Liver (tissue), 9 donors: Measurements from ENCODE around the gene ZNF333. TPM values are rescaled to one million over a fixed set of nuclear protein-coding genes. Genes with fewer than 3 reads are reported as not detected.

Experiments
- DNase-seq: peaks from one replicate; pipeline ENCODE4 v3.0.0-alpha.2; 2017; ENCODE audit warnings: low spot score
- H3K27ac ChIP-seq, 2 donors: one replicate each; pipeline ENCODE4 v1.7.0; 2013; ENCODE audit warnings: inconsistent platforms in 2 of 2, low read length in 2 of 2, control low read depth in 1 of 2, low read depth in 1 of 2, mild to moderate bottlenecking in 1 of 2
- H3K27me3 ChIP-seq, 4 donors: one replicate each; pipeline versions ENCODE4 v1.6.1 to v1.7.0; 2013; ENCODE audit warnings: low read length in 3 of 4, inconsistent platforms in 1 of 4, mild to moderate bottlenecking in 1 of 4, moderate library complexity in 1 of 4; ENCODE audit not compliant: control insufficient read depth in 4 of 4, insufficient read depth in 4 of 4
- H3K36me3 ChIP-seq, 4 donors: one replicate each; pipeline versions ENCODE4 v1.6.1 to v1.7.0; 2013; ENCODE audit warnings: low read length in 3 of 4, mild to moderate bottlenecking in 3 of 4, low read depth in 1 of 4, moderate library complexity in 1 of 4; ENCODE audit not compliant: control insufficient read depth in 4 of 4, insufficient read depth in 3 of 4
- H3K4me1 ChIP-seq, 4 donors: one replicate each; pipeline versions ENCODE4 v1.6.1 to v1.7.0; 2013; ENCODE audit warnings: low read length in 3 of 4, mild to moderate bottlenecking in 3 of 4, moderate library complexity in 1 of 4; ENCODE audit not compliant: control insufficient read depth in 4 of 4, insufficient read depth in 4 of 4
- H3K4me3 ChIP-seq, 3 donors: one replicate each; pipeline versions ENCODE4 v1.6.1 to v1.7.0; 2013; ENCODE audit warnings: low read length in 3 of 3, control low read depth in 1 of 3, low read depth in 1 of 3, mild to moderate bottlenecking in 1 of 3
- H3K9ac ChIP-seq, 2 donors: one replicate each; pipeline ENCODE4 v1.7.0; 2013; ENCODE audit warnings: low read length in 2 of 2, mild to moderate bottlenecking in 2 of 2, moderate library complexity in 2 of 2, control low read depth in 1 of 2, low read depth in 1 of 2
- H3K9me3 ChIP-seq, 4 donors: one replicate each; pipeline versions ENCODE4 v1.6.1 to v1.7.0; 2013; ENCODE audit warnings: low read length in 3 of 4; ENCODE audit not compliant: control insufficient read depth in 4 of 4
- ATF3 ChIP-seq: IDR thresholded peaks from 2 replicates; pipeline ENCODE4 v1.6.1; 2016; ENCODE audit warnings: antibody characterized with exemption
- EGR1 ChIP-seq, 2 donors: IDR thresholded peaks; 2 replicates each; pipeline ENCODE4 v1.6.1; 2016 to 2018; ENCODE audit warnings: antibody characterized with exemption in 2 of 2, low read depth in 2 of 2
- FOXA1 ChIP-seq: IDR thresholded peaks from 2 replicates; pipeline ENCODE4 v1.6.1; 2016; ENCODE audit warnings: antibody characterized with exemption
- FOXA2 ChIP-seq: IDR thresholded peaks from 2 replicates; pipeline ENCODE4 v1.6.1; 2016; ENCODE audit warnings: antibody characterized with exemption
- GABPA ChIP-seq, 2 donors: IDR thresholded peaks in 1 of 2; conservative IDR thresholded peaks in 1 of 2; 2 replicates each; pipeline ENCODE4 v1.6.1; 2016; ENCODE audit warnings: antibody characterized with exemption in 2 of 2, mild to moderate bottlenecking in 1 of 2, moderate library complexity in 1 of 2
- HNF4A ChIP-seq, 2 donors: conservative IDR thresholded peaks; 2 replicates each; pipeline ENCODE4 v1.6.1; 2016; ENCODE audit warnings: antibody characterized with exemption in 2 of 2, mild to moderate bottlenecking in 2 of 2
- HNF4G ChIP-seq: IDR thresholded peaks from 2 replicates; pipeline ENCODE4 v1.6.1; 2016; ENCODE audit warnings: antibody characterized with exemption
- JUND ChIP-seq, 2 donors: IDR thresholded peaks; 2 replicates each; pipeline ENCODE4 v1.6.1; 2016; ENCODE audit warnings: antibody characterized with exemption in 2 of 2
- MAX ChIP-seq: IDR thresholded peaks from 2 replicates; pipeline ENCODE4 v1.6.1; 2016; ENCODE audit warnings: antibody characterized with exemption
- NR2F2 ChIP-seq: IDR thresholded peaks from 2 replicates; pipeline ENCODE4 v1.6.1; 2016; ENCODE audit warnings: antibody characterized with exemption
- RAD21 ChIP-seq, 2 donors: IDR thresholded peaks; 2 replicates each; pipeline ENCODE4 v1.6.1; 2016; ENCODE audit warnings: antibody characterized with exemption in 2 of 2, mild to moderate bottlenecking in 2 of 2
- RXRA ChIP-seq, 2 donors: IDR thresholded peaks; 2 replicates each; pipeline ENCODE4 v1.6.1; 2017 to 2018; ENCODE audit warnings: antibody characterized with exemption in 2 of 2, mild to moderate bottlenecking in 1 of 2
- SP1 ChIP-seq: IDR thresholded peaks from 2 replicates; pipeline ENCODE4 v1.6.1; 2018; ENCODE audit warnings: antibody characterized with exemption, mild to moderate bottlenecking
- TAF1 ChIP-seq: conservative IDR thresholded peaks from 2 replicates; pipeline ENCODE4 v1.6.1; 2016; ENCODE audit warnings: antibody characterized with exemption, mild to moderate bottlenecking
- YY1 ChIP-seq: IDR thresholded peaks from 2 replicates; pipeline ENCODE4 v1.6.1; 2016; ENCODE audit warnings: antibody characterized with exemption, mild to moderate bottlenecking
- ZBTB33 ChIP-seq: IDR thresholded peaks from 2 replicates; pipeline ENCODE4 v1.6.1; 2016; ENCODE audit warnings: antibody characterized with exemption
- WGBS: extraction: QIAGEN DNeasy Blood & Tissue Kit; methylation state at CpG from one replicate; pipeline ENCODE4 v1.1.7; 2013; 5-methylcytosine and 5-hydroxymethylcytosine counted together
- polyA plus RNA-seq, 2 donors: library from polyadenylated mRNA; stranded (reverse) in 1 of 2; unstranded in 1 of 2; fragments of 200-250 nt in 1 of 2; fragments of >200 nt in 1 of 2; fragmentation: Nextera tagmentation in 1 of 2; extraction: Ambion mirVana in 1 of 2; gene quantifications; one replicate each; pipeline versions ENCODE4 v1.2.1 to v1.2.3, GENCODE V29; 2013 to 2015
- total RNA-seq, 2 donors: library from RNA; depleted of rRNA; stranded (reverse); fragments of >200 nt; gene quantifications; one replicate each; pipeline ENCODE4 v1.2.3, GENCODE V29; 2014
- TF ChIP-seq, protein P1 (sequence below): fragments of 150-350 bp; IDR thresholded peaks from 2 replicates; pipeline ENCODE4 v1.5.1; 2017; ENCODE audit warnings: improper control_type of control experiment, low read depth, low read length; ENCODE audit not compliant: missing input control
- TF ChIP-seq, protein P2 (sequence below): IDR thresholded peaks from 2 replicates; pipeline ENCODE4 v1.6.1; 2016; ENCODE audit warnings: antibody characterized with exemption, mild to moderate bottlenecking
- donor health status: healthy.
- donor health status: healthy.
- donor health status: healthy.
- donor health status: healthy.
- donor health status: healthy.

The ZNF333 gene
- total and polyA plus RNA-seq, 4 donors: 1.7 to 11.2 (median 3.6) TPM

DNA sequence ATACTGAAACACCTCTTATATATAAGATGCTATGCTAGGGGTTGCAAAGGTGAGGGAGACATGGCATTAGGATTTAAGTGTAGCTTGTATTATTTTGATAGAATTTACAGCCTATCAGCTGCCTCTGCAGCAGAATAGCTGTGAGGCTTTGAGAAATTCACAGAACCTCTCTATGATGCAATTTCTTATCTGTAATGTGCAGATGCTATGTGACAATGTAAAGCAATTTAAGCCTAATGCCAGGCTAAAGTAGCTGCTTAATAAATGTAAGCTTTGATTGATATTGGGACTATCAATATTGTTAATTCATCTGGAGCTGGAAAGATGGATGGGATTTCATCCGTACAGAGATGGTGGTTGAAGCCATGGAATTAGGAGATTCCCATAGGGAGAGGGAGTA is 16.8 kb upstream of the ZNF333 start:
- H3K4me3 ChIP-seq: no peak overlapping the region
- peaks cover 3 to 15% (median 6%) of the 10 kb centered on the region in 4 donors for H3K9me3 ChIP-seq
- no peaks in the 10 kb centered on the region for H3K4me1 ChIP-seq
- H3K36me3 ChIP-seq: no peaks in the 10 kb centered on the region
- no peak for TF ChIP-seq YY1
- no peak for TF ChIP-seq FOXA2
- TF ChIP-seq RXRA (IDR thresholded peaks at IDR 0.05): no peak
- no peak for TF ChIP-seq JUND (IDR thresholded peaks at IDR 0.05)
- no peak for TF ChIP-seq FOXA1
- no peak for TF ChIP-seq HNF4A (conservative IDR thresholded peaks at IDR 0.05)
- TF ChIP-seq EGR1 (IDR thresholded peaks at IDR 0.05; ENCODE audit: low read depth in 2 of 2): no peak
- TF ChIP-seq, protein P1, sequence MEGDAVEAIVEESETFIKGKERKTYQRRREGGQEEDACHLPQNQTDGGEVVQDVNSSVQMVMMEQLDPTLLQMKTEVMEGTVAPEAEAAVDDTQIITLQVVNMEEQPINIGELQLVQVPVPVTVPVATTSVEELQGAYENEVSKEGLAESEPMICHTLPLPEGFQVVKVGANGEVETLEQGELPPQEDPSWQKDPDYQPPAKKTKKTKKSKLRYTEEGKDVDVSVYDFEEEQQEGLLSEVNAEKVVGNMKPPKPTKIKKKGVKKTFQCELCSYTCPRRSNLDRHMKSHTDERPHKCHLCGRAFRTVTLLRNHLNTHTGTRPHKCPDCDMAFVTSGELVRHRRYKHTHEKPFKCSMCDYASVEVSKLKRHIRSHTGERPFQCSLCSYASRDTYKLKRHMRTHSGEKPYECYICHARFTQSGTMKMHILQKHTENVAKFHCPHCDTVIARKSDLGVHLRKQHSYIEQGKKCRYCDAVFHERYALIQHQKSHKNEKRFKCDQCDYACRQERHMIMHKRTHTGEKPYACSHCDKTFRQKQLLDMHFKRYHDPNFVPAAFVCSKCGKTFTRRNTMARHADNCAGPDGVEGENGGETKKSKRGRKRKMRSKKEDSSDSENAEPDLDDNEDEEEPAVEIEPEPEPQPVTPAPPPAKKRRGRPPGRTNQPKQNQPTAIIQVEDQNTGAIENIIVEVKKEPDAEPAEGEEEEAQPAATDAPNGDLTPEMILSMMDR: no peak
- no peak for TF ChIP-seq GABPA (IDR thresholded peaks at IDR 0.05 in 1 of 2, conservative IDR thresholded peaks at IDR 0.05 in 1 of 2)
- TF ChIP-seq SP1: no peak
- TF ChIP-seq NR2F2: no peak
- TF ChIP-seq MAX: no peak
- TF ChIP-seq, protein P2, sequence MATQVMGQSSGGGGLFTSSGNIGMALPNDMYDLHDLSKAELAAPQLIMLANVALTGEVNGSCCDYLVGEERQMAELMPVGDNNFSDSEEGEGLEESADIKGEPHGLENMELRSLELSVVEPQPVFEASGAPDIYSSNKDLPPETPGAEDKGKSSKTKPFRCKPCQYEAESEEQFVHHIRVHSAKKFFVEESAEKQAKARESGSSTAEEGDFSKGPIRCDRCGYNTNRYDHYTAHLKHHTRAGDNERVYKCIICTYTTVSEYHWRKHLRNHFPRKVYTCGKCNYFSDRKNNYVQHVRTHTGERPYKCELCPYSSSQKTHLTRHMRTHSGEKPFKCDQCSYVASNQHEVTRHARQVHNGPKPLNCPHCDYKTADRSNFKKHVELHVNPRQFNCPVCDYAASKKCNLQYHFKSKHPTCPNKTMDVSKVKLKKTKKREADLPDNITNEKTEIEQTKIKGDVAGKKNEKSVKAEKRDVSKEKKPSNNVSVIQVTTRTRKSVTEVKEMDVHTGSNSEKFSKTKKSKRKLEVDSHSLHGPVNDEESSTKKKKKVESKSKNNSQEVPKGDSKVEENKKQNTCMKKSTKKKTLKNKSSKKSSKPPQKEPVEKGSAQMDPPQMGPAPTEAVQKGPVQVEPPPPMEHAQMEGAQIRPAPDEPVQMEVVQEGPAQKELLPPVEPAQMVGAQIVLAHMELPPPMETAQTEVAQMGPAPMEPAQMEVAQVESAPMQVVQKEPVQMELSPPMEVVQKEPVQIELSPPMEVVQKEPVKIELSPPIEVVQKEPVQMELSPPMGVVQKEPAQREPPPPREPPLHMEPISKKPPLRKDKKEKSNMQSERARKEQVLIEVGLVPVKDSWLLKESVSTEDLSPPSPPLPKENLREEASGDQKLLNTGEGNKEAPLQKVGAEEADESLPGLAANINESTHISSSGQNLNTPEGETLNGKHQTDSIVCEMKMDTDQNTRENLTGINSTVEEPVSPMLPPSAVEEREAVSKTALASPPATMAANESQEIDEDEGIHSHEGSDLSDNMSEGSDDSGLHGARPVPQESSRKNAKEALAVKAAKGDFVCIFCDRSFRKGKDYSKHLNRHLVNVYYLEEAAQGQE: no peak
- TF ChIP-seq HNF4G: no peak
- TF ChIP-seq ZBTB33: no peak
- no peak for TF ChIP-seq RAD21 (IDR thresholded peaks at IDR 0.05)
- no peak for TF ChIP-seq TAF1
- no peak for TF ChIP-seq ATF3
- DNase-seq: no peak
- no peak overlapping the region for H3K27ac ChIP-seq
- WGBS: 75% methylated on average over 1 of the region's 1 CpG
- peaks cover 0 to 6% (median 2%) of the 10 kb centered on the region in 4 donors for H3K27me3 ChIP-seq
- no peak overlapping the region for H3K9ac ChIP-seq
